Uterus (tissue), 4 donors: Measurements from ENCODE around the gene MTHFD1. TPM values are rescaled to one million over a fixed set of nuclear protein-coding genes. Genes with fewer than 3 reads are reported as not detected.

Experiments used
- DNase-seq, 2 donors: peaks; one replicate each; pipeline ENCODE4 v3.0.0-alpha.2; 2019 to 2020
- H3K27ac ChIP-seq, 2 donors: fragments of 200-600 bp; sonication (generic); 1 replicate in 1 of 2; 2 replicates in 1 of 2; pipeline ENCODE4 v1.5.1; 2016 to 2018
- H3K27me3 ChIP-seq, 2 donors: fragments of 200-600 bp; sonication (generic); one replicate each; pipeline ENCODE4 v1.5.1; 2018 to 2019; ENCODE audit warnings: control low read depth in 1 of 2
- H3K36me3 ChIP-seq, 2 donors: fragments of 200-600 bp; sonication (generic); one replicate each; pipeline ENCODE4 v1.5.1; 2019; ENCODE audit warnings: control low read depth in 1 of 2
- H3K4me1 ChIP-seq, 2 donors: fragments of 200-600 bp; sonication (generic); one replicate each; pipeline ENCODE4 v1.5.1; 2018 to 2019; ENCODE audit warnings: control low read depth in 1 of 2
- H3K4me3 ChIP-seq, 2 donors: fragments of 200-600 bp; sonication (generic); 1 replicate in 1 of 2; 2 replicates in 1 of 2; pipeline ENCODE4 v1.5.1; 2018 to 2019; ENCODE audit warnings: mild to moderate bottlenecking in 1 of 2
- H3K9me3 ChIP-seq, 2 donors: fragments of 200-600 bp; sonication (generic); one replicate each; pipeline ENCODE4 v1.5.1; 2019; ENCODE audit warnings: control low read depth in 1 of 2
- POLR2A ChIP-seq, 2 donors: fragments of 450-650 bp; IDR thresholded peaks; one replicate each; pipeline ENCODE4 v1.6.1; 2016; ENCODE audit warnings: antibody characterized with exemption in 2 of 2, mild to moderate bottlenecking in 1 of 2, moderate library complexity in 1 of 2
- intact Hi-C: fragments of 100-400 bp; cut with DNase I; formaldehyde crosslinking; loops from one replicate; pipeline ENCODE4 v1.15.1; 2023; ENCODE audit warnings: low total_unique reads
- total RNA-seq, 4 donors: library from RNA; depleted of rRNA in 3 of 4; stranded (reverse); fragments of >200 nt in 3 of 4; gene quantifications; one replicate each; pipeline versions ENCODE4 v1.1.0 to v1.2.4, GENCODE V29; 2014 to 2023
- TF ChIP-seq, protein P1 (sequence below), 4 experiments: fragments of 200-600 bp in 2 of 4; fragments of 450-650 bp in 2 of 4; sonication (generic) in 2 of 4; IDR thresholded peaks; one replicate each; pipeline ENCODE4 v1.5.1; 2016 to 2019; ENCODE audit warnings: antibody characterized with exemption in 4 of 4, mild to moderate bottlenecking in 2 of 4, moderate library complexity in 1 of 4
- donor health status: DM: yes; HTN: yes; CAD: no.

Gene MTHFD1
- total RNA-seq, 4 donors from 2014 or later, result 13.5 to 145 (median 50.0) TPM

DNA sequence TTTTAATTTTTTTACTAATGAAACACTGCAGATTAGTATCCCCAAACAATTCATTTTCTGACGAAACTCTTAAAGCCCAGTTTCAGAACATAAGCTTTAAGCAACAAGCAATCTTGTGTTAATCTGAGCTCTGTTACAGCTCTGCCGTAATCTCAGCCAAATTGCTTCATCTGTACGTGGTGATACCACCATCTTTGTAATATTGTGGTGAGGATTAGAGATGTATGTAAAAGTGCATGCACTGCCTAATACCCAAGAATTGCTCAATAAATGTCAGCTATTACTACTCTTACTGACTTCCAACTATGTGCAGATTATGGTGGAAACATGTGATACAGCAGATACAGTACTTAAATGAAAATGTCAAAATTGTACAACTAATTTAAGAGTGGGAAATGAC is 78.9 kb downstream of the MTHFD1 start:
- Histone ChIP-seq H3K27me3 (no peaks in the 10 kb centered on the region), H3K4me1 (no peaks in the 10 kb centered on the region), H3K9me3 (no peaks in the 10 kb centered on the region), H3K4me3 (no peak overlapping the region), H3K36me3 (no peaks in the 10 kb centered on the region), H3K27ac (no peak overlapping the region)
- TF ChIP-seq, protein P1, sequence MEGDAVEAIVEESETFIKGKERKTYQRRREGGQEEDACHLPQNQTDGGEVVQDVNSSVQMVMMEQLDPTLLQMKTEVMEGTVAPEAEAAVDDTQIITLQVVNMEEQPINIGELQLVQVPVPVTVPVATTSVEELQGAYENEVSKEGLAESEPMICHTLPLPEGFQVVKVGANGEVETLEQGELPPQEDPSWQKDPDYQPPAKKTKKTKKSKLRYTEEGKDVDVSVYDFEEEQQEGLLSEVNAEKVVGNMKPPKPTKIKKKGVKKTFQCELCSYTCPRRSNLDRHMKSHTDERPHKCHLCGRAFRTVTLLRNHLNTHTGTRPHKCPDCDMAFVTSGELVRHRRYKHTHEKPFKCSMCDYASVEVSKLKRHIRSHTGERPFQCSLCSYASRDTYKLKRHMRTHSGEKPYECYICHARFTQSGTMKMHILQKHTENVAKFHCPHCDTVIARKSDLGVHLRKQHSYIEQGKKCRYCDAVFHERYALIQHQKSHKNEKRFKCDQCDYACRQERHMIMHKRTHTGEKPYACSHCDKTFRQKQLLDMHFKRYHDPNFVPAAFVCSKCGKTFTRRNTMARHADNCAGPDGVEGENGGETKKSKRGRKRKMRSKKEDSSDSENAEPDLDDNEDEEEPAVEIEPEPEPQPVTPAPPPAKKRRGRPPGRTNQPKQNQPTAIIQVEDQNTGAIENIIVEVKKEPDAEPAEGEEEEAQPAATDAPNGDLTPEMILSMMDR (IDR thresholded peaks at IDR 0.05), result no peak
- TF ChIP-seq POLR2A (IDR thresholded peaks at IDR 0.05), result no peak
- intact Hi-C loops, result no loop called here
- no peak for DNase-seq

DNA sequence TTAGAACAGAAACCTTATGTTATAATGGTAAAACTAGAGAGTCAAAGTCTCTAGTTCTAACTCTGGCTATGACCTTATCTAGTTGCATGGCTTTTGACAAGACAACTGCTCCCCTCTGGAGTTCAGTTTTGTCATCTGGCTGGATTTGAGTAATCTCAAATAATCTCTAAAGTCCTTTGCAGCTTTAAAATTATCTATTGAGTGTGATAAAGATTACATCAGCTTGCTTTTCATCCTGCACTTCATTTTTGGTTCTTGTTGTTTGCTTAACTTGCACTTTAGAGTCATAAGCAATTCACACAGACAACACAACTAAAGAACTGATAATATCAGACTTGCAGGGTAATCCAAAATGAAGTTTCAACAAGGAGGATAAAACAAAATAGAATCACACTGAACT is 79.4 kb downstream of the MTHFD1 start:
- Histone ChIP-seq H3K9me3 (no peaks in the 10 kb centered on the region), H3K36me3 (no peaks in the 10 kb centered on the region), H3K27me3 (no peaks in the 10 kb centered on the region), H3K4me3 (no peak overlapping the region), H3K4me1 (no peaks in the 10 kb centered on the region), H3K27ac (no peak overlapping the region)
- no peak for DNase-seq
- TF ChIP-seq, protein P1 (IDR thresholded peaks at IDR 0.05), result no peak
- no peak for TF ChIP-seq POLR2A (IDR thresholded peaks at IDR 0.05)
- intact Hi-C loops, result no loop called here

DNA sequence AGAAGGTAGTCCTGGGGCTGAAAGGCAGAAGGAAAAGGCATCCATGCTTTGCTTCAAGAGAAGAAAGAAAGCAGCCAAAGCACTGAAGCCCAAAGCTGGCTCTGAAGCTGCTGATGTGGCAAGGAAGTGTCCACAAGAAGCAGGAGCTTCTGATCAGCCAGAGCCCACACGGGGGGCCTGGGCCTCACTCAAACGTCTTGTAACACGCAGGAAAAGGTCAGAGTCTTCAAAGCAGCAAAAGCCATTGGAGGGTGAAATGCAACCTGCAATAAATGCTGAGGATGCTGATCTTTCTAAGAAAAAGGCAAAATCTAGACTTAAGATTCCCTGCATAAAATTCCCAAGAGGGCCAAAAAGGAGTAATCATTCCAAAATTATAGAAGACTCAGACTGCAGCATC is 80.3 kb downstream of the MTHFD1 start:
- H3K4me1 ChIP-seq, result no peaks in the 10 kb centered on the region
- TF ChIP-seq, protein P1 (IDR thresholded peaks at IDR 0.05), result no peak
- TF ChIP-seq POLR2A (IDR thresholded peaks at IDR 0.05), result no peak
- H3K9me3 ChIP-seq, result no peaks in the 10 kb centered on the region
- DNase-seq, result no peak
- no peaks in the 10 kb centered on the region for H3K36me3 ChIP-seq
- intact Hi-C loops, result no loop called here
- no peak overlapping the region for H3K27ac ChIP-seq
- H3K4me3 ChIP-seq, result no peak overlapping the region
- H3K27me3 ChIP-seq, result no peaks in the 10 kb centered on the region

DNA sequence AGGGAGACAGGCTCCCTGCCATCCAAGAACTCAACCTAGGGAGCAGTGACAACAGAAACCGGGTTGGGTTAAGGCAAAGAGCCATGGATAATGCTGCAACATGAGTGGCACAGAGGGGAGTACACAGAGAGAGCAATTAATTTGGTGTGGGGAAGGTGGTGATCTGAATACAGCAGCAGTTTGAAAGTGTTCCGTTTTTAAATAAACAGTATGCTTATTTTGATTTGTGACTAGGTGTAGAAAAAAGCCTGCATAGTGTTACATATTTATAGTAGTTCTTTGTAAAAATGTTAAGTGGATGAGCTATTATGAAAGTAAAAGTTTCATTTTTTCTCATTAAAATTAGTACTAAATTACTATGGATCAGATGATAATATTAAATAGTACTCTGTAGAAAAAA is 85.9 kb downstream of the MTHFD1 start:
- Histone ChIP-seq H3K4me3 (no peak overlapping the region), H3K27ac (no peak overlapping the region), H3K4me1 (no peaks in the 10 kb centered on the region), H3K27me3 (no peaks in the 10 kb centered on the region), H3K9me3 (no peaks in the 10 kb centered on the region), H3K36me3 (no peaks in the 10 kb centered on the region)
- DNase-seq, result no peak
- TF ChIP-seq, protein P1 (IDR thresholded peaks at IDR 0.05), result no peak
- TF ChIP-seq POLR2A (IDR thresholded peaks at IDR 0.05), result no peak
- intact Hi-C loops, result no loop called here

DNA sequence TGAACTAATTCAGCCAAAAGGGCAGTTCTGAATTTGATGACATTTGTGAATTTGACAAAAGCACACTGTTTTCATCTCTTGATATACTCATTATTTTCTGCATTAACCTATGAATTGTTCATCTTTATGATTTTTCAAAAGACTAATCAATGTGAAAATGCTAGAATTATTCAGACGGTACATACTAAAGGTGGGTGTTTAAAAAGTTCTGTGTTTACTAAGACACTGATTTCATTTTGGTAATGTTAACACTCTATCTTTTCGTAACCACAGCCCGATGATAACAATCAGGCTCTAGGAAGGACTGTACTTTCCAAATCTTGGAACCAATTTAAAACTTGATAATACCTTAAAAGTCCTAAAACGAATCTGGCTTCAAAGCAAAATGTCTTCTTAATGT is 86.5 kb downstream of the MTHFD1 start:
- Histone ChIP-seq H3K27ac (no peak overlapping the region), H3K9me3 (no peaks in the 10 kb centered on the region), H3K27me3 (no peaks in the 10 kb centered on the region), H3K36me3 (no peaks in the 10 kb centered on the region), H3K4me1 (no peaks in the 10 kb centered on the region), H3K4me3 (no peak overlapping the region)
- DNase-seq, result no peak
- TF ChIP-seq, protein P1 (IDR thresholded peaks at IDR 0.05), result no peak
- intact Hi-C loops, result no loop called here
